ENCODE results near the gene CDCA4.
A peak's percentile ranks its signal among the peaks of the same experiment; 100 is the strongest.
"Not testable (repeated sequence)": the region's sequence is repeated elsewhere in the genome, so short reads cannot be mapped to it uniquely, and the experiment has no call there.

The CDCA4 gene

GRCh38 chr14:105020815-105021655 lies at the start of gene CDCA4:
TSS of gene CDCA4 (minus strand) at chr14:105021083. CDS start at chr14:105011929, 9,154 bp downstream.
- peak; percentile 61 for DNase-seq (ENCODE audit: low read depth)

DNA sequence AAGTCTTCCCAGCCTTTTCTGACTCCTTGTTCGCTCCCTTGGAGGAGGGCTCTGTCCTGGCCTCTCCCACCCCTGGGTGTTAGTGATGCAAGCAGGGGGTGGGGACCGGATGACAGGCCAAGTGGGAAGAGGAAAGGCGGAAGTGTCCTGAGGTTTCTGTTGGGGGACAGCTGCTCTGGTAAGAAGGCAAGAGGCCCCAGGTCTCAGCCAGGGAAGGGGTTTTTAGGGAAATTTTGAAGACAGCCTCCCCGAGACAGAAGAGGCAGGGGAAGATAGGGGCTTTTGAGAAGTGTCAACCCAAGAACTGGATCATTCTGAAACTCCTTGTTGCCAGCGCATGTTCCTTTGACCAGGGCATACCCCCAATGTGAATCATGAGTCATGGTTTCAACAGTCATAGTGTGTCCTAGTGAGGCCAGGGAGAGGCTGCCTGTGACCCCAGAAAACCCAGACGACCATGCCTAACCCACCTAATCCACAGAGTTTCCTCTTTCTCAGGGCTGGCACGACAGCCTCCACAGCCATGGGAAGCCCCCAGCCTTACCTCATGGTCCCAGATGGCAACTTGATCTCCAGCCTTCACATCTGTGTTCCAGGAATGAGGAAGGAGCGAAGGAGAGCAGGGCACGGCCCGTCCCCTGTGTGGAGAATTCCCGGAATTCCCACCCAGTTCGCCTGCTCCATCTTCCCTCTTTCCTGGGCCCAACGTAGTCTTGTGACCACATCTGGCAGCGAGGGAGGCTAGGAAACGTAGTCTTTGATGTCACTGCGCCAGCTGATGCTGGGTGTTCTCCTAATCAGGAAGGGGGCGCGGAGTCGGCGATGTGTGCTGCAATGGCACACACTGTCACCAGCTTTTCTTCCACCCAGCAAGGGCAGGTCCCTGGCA lies 49.2 kb upstream of the CDCA4 start:
- no peak for DNase-seq (ENCODE audit: low read depth)

DNA sequence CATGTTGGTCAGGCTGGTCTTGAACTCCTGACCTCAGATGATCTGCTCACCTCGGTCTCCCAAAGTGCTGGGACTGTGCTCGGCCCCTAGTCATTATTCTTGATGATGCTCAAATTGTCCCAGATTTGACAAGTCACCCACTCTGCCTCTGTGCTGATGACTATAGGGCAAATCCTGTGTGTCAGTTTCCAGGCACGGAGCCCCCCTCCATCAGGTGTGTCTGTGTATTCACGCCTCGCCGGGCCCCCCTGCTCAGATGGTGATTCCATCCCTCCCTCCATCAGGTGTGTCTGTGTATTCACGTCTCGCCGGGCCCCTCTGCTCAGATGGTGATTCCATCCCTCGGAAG lies 48.6 kb upstream of the CDCA4 start:
- no peak for DNase-seq (ENCODE audit: low read depth)

DNA sequence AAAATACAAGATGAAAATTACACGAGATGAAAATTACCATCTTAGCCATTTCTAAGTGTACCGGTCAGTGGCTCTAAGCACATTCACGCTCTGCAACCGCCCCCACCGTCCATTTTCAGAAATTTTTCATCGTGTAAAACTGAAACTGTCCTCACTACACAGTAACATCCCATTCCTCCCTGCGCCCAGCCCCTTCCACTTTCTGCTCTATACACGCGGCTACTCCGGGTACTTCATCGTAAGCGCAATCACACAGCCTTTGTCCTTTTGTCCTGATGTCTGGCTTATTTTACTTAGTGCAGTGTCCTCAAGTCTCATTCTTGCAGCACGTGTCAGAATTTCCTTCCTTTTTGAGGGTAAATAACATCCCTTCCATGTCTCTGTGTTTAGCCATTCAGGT lies 47.9 kb upstream of the CDCA4 start:
- no peak for DNase-seq (ENCODE audit: low read depth)

GRCh38 chr14:105067969-105068301 lies 47.1 kb upstream of the CDCA4 start:
- DNase-seq (ENCODE audit: low read depth), result no peak

DNA sequence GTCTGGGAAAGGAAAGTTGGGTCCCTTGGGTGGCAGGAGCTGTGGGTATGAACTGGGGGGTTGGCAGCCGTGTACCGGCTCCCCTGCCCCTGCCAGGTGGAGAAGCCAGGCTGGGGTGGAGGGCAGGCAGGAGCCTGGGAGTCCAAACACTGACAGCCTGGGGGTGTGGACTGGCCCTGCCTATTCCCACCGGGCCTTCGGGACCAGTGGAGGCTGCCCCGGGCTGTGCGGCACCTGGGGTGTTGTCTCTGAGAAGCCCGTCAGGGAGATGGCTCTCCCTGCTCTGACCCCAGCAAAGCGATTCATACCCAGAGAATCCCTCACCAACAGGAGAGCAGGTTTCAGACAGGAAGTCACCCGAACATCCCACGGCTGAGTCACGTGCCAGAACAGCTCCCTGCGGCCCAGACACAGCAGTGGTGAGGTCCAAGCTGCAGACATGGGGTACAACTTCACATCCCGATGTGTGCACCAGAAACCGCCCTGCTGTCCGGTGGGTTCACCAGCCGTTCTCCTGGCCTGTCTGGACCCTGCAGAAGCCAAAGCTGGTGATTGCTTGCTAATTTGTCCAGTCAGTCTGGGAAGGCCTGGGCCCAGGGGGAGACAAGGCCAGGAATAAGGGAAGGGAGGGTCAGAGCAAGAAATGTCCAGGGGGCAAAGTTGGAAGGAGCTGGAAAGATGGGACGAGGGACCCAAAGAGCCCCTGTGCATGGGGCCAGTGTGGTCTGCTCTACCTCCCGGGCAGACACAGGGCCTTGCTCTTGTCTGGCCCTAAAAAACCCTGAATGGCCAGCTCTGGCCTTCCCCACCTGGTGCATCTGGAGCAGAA lies 46.5 kb upstream of the CDCA4 start:
- DNase-seq (ENCODE audit: low read depth), result no peak

DNA sequence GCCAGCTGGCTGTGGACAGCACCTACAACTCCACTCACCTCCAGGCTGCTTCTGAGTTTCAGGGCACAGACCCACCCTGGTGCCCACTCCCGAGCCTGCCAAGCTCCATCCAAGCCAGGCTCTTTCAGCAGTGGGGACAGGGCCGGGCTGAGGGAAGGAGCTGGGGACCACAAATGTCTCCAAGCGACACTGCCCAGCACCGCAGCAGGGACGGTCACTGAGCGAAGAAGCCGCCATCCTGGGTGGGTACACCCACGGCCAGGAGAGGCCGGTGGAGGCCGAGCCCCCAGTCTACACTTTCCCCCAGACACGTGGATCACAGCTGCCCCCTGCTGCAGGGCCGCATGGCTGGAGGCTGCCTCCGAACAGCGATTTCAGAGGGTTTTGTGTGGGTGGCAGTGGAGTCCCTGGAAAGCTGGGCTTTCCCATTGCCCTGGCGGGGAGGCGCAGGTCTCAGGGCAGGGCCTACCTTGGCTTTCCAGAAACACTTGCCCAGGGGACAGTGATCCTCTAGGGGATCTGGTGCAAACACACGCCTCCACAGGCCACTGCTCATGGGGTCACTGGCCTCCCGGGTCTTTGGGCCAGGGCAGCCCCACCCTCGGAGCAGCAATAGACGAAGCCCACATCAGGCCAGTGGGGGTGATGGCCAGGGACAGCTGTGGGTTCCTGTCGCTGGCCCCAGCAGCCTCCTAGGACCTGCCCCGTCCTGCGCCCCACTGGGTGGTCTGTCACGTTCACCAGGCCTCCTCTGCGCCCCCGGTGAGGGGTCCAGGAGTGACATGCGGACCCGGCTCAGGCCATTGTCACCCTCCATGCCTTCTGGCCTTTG lies 45.6 kb upstream of the CDCA4 start:
- no peak for DNase-seq (ENCODE audit: low read depth)

DNA sequence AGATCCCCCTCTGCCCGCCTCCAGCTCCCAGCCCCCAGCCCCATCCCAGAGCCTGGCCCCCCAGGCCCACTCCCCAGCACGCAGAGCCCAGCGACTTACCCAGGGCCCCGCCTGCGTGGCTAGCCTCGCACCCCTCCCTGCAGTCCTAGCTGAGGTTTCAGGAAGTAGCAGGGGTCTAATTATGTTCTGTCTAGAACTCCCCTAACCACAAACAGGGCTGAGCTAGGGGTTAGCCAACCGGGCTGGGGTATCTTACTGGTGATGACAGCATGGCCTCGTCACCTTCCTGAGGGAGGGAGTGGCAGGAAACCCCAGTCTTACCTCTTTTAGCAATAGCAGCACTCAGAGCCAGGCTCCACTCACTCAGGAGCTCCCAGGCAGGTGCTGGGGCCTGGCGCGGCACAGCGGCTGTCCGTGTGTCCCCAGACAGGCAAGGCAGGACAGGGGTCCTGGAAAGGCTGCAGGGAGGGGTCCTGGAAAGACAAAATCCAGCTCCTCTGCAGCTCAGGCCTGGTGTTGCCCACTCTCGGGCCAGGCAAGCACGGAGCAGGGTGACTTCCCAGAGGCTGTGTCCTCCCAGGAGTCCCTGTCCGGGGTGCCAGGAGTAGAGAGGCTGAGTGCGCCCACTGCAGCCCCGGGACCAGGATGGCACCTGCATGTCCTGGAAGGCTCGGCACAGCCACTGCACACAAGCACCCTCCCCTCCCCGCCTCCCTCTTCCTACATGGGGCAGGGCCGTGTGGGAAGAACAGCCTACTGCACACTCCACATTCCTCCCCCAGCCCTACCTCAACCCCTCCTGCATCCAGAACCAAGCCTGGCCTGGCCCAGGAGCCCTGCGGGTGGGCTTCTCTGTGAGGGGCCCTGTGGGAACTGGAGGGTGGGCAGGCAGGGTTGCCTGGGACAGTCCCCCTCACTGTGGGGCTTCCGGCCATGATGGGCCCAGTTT lies 44.7 kb upstream of the CDCA4 start, which contains the start of gene GPR132:
Gene GPR132, minus strand, starts transcription at position 151 of the 949 bp plus-strand sequence. CDS start 10,010 bp downstream, outside the sequence.
- no peak for DNase-seq (ENCODE audit: low read depth)

DNA sequence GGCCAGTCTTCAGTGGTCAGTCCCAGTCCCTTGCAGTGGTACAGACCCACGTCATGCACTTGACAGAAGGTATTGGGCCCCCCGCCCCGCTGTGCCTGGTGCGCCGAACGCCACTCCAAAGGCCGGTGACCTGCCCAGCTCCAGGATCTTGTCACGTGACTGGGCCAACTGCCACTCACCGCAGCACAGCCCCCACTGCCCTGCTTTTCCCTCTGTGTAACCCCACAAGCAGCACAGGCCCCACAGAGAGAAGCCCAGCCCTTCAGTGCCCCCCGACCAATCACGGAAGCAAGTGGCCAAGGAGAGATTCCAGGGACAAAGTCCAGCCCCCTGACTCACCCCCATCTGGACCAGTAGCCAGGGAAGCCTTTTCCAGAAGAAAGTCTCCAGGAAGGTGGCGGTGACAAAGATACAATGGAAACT lies 43.8 kb upstream of the CDCA4 start:
- no peak for DNase-seq (ENCODE audit: low read depth)

GRCh38 chr14:105064001-105064400 lies 43.1 kb upstream of the CDCA4 start:
- no peak for DNase-seq (ENCODE audit: low read depth)

- not testable (repeated sequence) for DNase-seq (ENCODE audit: low read depth)
Measured at GRCh38 chr14:105063506-105063905, 42.6 kb upstream of the CDCA4 start.

DNA sequence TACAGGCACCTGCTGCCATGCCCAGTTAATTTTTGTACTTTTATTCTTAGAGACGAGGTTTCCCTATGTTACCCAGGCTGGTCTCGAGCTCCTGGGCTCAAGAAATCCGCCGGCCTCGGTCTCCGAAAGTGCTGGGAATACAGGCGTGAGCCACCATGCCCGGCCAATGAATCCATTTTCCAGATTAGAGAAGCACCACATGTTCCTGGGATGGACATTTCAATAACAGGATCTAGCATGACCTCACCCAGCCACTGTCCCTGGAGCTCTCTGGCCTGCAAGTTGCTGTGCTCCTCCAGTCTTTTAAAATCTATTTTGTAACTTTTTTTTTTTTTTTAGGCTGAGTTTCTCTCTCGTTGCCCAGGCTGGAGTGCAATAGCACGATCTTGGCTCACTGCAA lies 42.2 kb upstream of the CDCA4 start:
- DNase-seq (ENCODE audit: low read depth), result no peak

- DNase-seq (ENCODE audit: low read depth), result no peak
Measured at GRCh38 chr14:105062048-105062433, 41.2 kb upstream of the CDCA4 start.

DNA sequence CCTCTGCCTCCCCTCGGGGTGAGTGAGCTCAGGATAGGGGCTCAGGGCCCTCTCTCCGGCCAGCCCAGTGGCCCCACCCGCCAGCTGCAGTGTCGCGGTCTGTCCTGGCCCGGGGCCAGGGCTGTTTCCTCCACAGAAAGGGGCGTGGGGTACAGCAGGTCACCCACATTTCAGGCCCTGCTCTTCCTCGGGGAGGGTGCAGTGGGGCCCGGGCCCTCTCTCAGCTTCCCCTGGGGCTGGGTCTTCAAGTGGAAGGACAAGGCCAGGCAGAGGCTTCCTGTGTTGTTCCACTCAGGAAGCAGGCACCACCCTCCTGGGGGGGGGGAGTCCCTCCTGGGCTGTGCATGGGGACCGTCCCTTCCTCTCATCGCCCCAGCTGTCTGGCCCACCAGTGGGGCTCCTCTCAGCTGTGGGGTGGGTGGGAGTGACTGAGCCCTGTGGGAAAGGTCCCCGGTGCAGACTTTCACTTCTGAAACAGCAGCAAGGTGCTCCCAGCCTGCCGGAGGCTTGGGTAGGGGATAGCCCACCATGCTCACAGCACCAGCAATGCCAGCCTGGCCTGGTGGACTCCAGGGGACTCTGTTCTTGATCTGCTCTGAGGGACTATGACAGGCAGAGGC lies 40.7 kb upstream of the CDCA4 start:
- DNase-seq (ENCODE audit: low read depth), result no peak

- DNase-seq (ENCODE audit: low read depth), result no peak
Measured at GRCh38 chr14:105060751-105061427, 40.0 kb upstream of the CDCA4 start.

DNA sequence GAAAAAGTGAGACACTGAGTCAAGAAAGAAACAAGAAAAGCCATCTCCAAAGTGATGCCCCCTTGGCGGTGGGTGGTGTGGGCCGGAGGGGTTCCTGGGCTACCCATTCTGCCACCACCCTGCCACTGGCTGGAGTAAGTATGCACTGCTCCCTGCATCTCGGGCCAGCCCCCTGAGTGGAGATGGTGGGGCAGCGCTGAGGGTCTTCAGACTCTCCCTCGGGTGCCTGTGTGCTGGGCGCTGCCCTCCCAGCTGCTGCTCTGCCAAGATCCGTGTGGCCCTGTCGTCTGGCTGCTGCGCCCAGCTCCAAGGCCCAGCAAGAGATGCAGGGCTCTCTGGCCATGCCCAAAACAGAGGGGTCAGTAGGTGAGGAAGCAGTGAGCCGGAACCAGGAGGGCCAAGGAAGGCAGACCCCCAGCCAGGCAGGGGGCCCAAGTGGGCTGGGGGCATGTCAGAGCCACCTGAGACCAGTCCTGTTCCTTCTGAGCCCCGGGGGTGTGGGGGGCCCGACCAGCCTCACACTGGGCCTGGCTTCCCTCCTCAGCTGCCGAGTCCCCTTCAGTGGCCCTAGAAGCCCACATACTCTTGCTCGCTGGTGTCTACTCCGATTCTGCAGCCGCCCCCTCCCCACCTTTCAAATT lies 39.2 kb upstream of the CDCA4 start:
- no peak for DNase-seq (ENCODE audit: low read depth)

DNA sequence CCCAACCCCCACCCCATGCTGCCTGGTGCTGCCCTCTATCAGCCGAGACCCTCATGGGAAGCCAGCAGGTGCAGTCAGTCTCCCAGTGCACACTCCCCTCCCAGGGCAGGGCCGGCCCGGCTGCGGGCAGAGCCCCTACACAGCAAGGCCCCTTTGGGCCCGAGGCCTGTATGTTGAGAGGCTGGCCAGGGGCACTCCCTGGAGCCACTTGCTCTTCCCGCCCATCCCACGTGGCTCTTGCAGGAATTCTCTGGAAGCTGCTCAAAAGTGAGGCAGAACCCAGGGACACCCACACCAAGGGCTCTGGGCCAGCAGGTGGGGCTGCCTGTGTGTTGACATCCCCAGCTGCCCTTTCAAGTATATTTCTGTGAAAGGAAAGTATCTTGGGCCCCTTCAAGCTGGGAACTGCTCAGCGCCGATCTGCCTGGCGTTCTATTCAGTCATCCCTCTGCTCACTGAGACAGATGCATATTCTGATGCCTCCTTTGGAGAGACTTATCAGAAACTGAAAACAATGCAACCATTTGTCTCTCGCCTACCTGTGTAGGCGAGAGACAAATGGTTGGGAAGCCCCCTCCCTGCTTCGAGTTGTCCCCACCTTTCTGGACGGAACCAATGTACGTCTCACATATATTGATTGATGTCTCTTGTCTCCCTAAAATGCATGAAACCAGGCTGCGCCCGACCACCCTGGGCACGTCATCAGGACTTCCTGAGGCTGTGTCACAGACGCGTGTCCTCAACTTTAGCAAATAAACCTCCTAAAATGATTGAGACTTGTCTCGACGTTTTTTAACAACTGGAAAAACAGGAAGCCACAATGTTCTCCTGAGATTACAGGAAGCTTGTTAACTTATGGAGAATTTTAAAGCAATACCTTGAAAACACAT lies 38.4 kb upstream of the CDCA4 start:
- DNase-seq (ENCODE audit: low read depth), result no peak

Measured in GM04503 (cell line).